Measurements from ENCODE around the gene TNFAIP8. TPM values are rescaled to one million over a fixed set of nuclear protein-coding genes. Genes with fewer than 3 reads are reported as not detected.

TNFAIP8 gene
- total RNA-seq, 2 experiments from 2014 or later = 121 to 122 TPM

- ATAC-seq (ENCODE audit: low read depth) = no peak
- Mint-ChIP-seq H3K36me3 (peaks cover 47% of the 10 kb centered on the region), H3K27ac (peak overlapping the region; percentile 91), H3K27me3 (no peaks in the 10 kb centered on the region), H3K9me3 (no peaks in the 10 kb centered on the region), H3K4me1 (peaks cover 75% of the 10 kb centered on the region), H3K4me3 (peak overlapping the region; percentile 61)
- POLR2A ChIA-PET = interaction anchor here (1.7 to 4.5 kb wide), 3 partner anchors 10 to 51 kb away, joined by 5 to 20 read pairs (median 9); no protein-coding TSS in a partner anchor
- no peak for DNase-seq
Measured at GRCh38 chr5:119366540-119366881, 10.7 kb downstream of the TNFAIP8 start.

GRCh38 chr5:119367502-119368237 is 11.9 kb downstream of the TNFAIP8 start:
- POLR2A ChIA-PET = interaction anchor here (0.6 to 4.5 kb wide), 6 partner anchors 11 to 52 kb away, joined by 3 to 20 read pairs (median 5); no protein-coding TSS in a partner anchor
- Mint-ChIP-seq H3K9me3 (no peaks in the 10 kb centered on the region), H3K36me3 (peaks cover 46% of the 10 kb centered on the region), H3K27ac (peak overlapping the region; percentile 91), H3K4me3 (peak overlapping the region; percentile 72), H3K27me3 (no peaks in the 10 kb centered on the region), H3K4me1 (peaks cover 65% of the 10 kb centered on the region)
- DNase-seq (no peak), ATAC-seq (ENCODE audit: low read depth) (peak; percentile 62)

GRCh38 chr5:119368238-119368630 is 12.4 kb downstream of the TNFAIP8 start:
- H3K4me3 Mint-ChIP-seq = peak overlapping the region; percentile 72
- peaks cover 46% of the 10 kb centered on the region for H3K36me3 Mint-ChIP-seq

GRCh38 chr5:119370486-119370885 is 14.7 kb downstream of the TNFAIP8 start:
- H3K4me3 Mint-ChIP-seq = no peak overlapping the region
- DNase-seq (no peak), ATAC-seq (ENCODE audit: low read depth) (no peak)
- POLR2A ChIA-PET = interaction anchor here (4.5 kb wide), 1 partner anchor 30 kb away, joined by 20 read pairs; no protein-coding TSS in a partner anchor
- H3K27me3 Mint-ChIP-seq = no peaks in the 10 kb centered on the region
- H3K27ac Mint-ChIP-seq = no peak overlapping the region
- peaks cover 39% of the 10 kb centered on the region for H3K36me3 Mint-ChIP-seq
- peaks cover 57% of the 10 kb centered on the region for H3K4me1 Mint-ChIP-seq
- no peaks in the 10 kb centered on the region for H3K9me3 Mint-ChIP-seq

More at GRCh38 chr5:119368238-119368630, 12.4 kb downstream of the TNFAIP8 start:
- POLR2A ChIA-PET = interaction anchor here (1.1 to 4.5 kb wide), 6 partner anchors 11 to 78 kb away, joined by 3 to 20 read pairs (median 4); no protein-coding TSS in a partner anchor
- H3K9me3 Mint-ChIP-seq = no peaks in the 10 kb centered on the region
- peak; percentile 55 for ATAC-seq (ENCODE audit: low read depth)
- no peaks in the 10 kb centered on the region for H3K27me3 Mint-ChIP-seq
- H3K4me1 Mint-ChIP-seq = peaks cover 63% of the 10 kb centered on the region
- peak overlapping the region; percentile 91 for H3K27ac Mint-ChIP-seq
- no peak for DNase-seq

GRCh38 chr5:119371146-119371545 is 15.3 kb downstream of the TNFAIP8 start:
- no peak for ATAC-seq (ENCODE audit: low read depth)
- no peak overlapping the region for H3K4me3 Mint-ChIP-seq
- H3K9me3 Mint-ChIP-seq = no peaks in the 10 kb centered on the region
- peaks cover 35% of the 10 kb centered on the region for H3K36me3 Mint-ChIP-seq
- H3K4me1 Mint-ChIP-seq = peaks cover 52% of the 10 kb centered on the region
- H3K27ac Mint-ChIP-seq = no peak overlapping the region
- H3K27me3 Mint-ChIP-seq = no peaks in the 10 kb centered on the region
- DNase-seq = no peak
- POLR2A ChIA-PET = no interaction called here

- Mint-ChIP-seq H3K27me3 (no peaks in the 10 kb centered on the region), H3K4me1 (peaks cover 51% of the 10 kb centered on the region), H3K27ac (no peak overlapping the region), H3K9me3 (no peaks in the 10 kb centered on the region), H3K4me3 (no peak overlapping the region), H3K36me3 (peaks cover 37% of the 10 kb centered on the region)
- POLR2A ChIA-PET = interaction anchor here (1.1 kb wide), 1 partner anchor 38 kb away, joined by 3 read pairs; no protein-coding TSS in a partner anchor
- DNase-seq = no peak
- no peak for ATAC-seq (ENCODE audit: low read depth)
Measured at GRCh38 chr5:119373449-119373858, 17.6 kb downstream of the TNFAIP8 start.

GRCh38 chr5:119374901-119375300 is 19.1 kb downstream of the TNFAIP8 start:
- Mint-ChIP-seq H3K4me1 (peaks cover 51% of the 10 kb centered on the region), H3K27me3 (no peaks in the 10 kb centered on the region), H3K27ac (no peak overlapping the region), H3K4me3 (no peak overlapping the region), H3K36me3 (peaks cover 37% of the 10 kb centered on the region), H3K9me3 (no peaks in the 10 kb centered on the region)
- ATAC-seq (ENCODE audit: low read depth) = no peak
- POLR2A ChIA-PET = no interaction called here
- no peak for DNase-seq

- POLR2A ChIA-PET = interaction anchor here (0.9 to 1.3 kb wide), 2 partner anchors 14 to 76 kb away, joined by 3 to 4 read pairs; no protein-coding TSS in a partner anchor
- no peak overlapping the region for H3K27ac Mint-ChIP-seq
- no peak overlapping the region for H3K4me3 Mint-ChIP-seq
- peaks cover 32% of the 10 kb centered on the region for H3K36me3 Mint-ChIP-seq
- no peaks in the 10 kb centered on the region for H3K9me3 Mint-ChIP-seq
- ATAC-seq (ENCODE audit: low read depth) (no peak), DNase-seq (no peak)
- H3K27me3 Mint-ChIP-seq = no peaks in the 10 kb centered on the region
- H3K4me1 Mint-ChIP-seq = peaks cover 58% of the 10 kb centered on the region
Measured at GRCh38 chr5:119377066-119377465, 21.2 kb downstream of the TNFAIP8 start.

- Mint-ChIP-seq H3K4me1 (peaks cover 59% of the 10 kb centered on the region), H3K36me3 (peaks cover 34% of the 10 kb centered on the region), H3K9me3 (no peaks in the 10 kb centered on the region), H3K4me3 (peak overlapping the region; percentile 56), H3K27me3 (no peaks in the 10 kb centered on the region), H3K27ac (peak overlapping the region; percentile 73)
- peak; percentile 69 for ATAC-seq (ENCODE audit: low read depth)
- POLR2A ChIA-PET = interaction anchor here (0.7 to 2.1 kb wide), 6 partner anchors 10 to 41 kb away, joined by 3 to 8 read pairs (median 4); no protein-coding TSS in a partner anchor
- DNase-seq = no peak
Measured at GRCh38 chr5:119378075-119378700, 22.4 kb downstream of the TNFAIP8 start.

- POLR2A ChIA-PET = interaction anchor here (0.7 to 2.1 kb wide), 4 partner anchors 11 to 42 kb away, joined by 3 to 8 read pairs (median 4); no protein-coding TSS in a partner anchor
- DNase-seq (no peak), ATAC-seq (ENCODE audit: low read depth) (no peak)
- Mint-ChIP-seq H3K27ac (peak overlapping the region; percentile 8), H3K4me1 (peaks cover 64% of the 10 kb centered on the region), H3K9me3 (no peaks in the 10 kb centered on the region), H3K36me3 (peaks cover 33% of the 10 kb centered on the region), H3K27me3 (no peaks in the 10 kb centered on the region), H3K4me3 (no peak overlapping the region)
Measured at GRCh38 chr5:119379096-119379495, 23.3 kb downstream of the TNFAIP8 start.

- no peak for ATAC-seq (ENCODE audit: low read depth)
- no peak overlapping the region for H3K4me3 Mint-ChIP-seq
- POLR2A ChIA-PET = interaction anchor here (0.6 kb wide), 1 partner anchor 41 kb away, joined by 5 read pairs; no protein-coding TSS in a partner anchor
Measured at GRCh38 chr5:119379942-119380547, 24.2 kb downstream of the TNFAIP8 start.

GRCh38 chr5:119382169-119382568 is 26.4 kb downstream of the TNFAIP8 start:
- Mint-ChIP-seq H3K4me3 (no peak overlapping the region), H3K36me3 (peaks cover 36% of the 10 kb centered on the region), H3K27ac (peak overlapping the region; percentile 30), H3K9me3 (no peaks in the 10 kb centered on the region), H3K27me3 (no peaks in the 10 kb centered on the region), H3K4me1 (peaks cover 69% of the 10 kb centered on the region)
- DNase-seq (no peak), ATAC-seq (ENCODE audit: low read depth) (no peak)
- POLR2A ChIA-PET = no interaction called here

More at GRCh38 chr5:119379942-119380547, 24.2 kb downstream of the TNFAIP8 start:
- Mint-ChIP-seq H3K4me1 (peaks cover 67% of the 10 kb centered on the region), H3K9me3 (no peaks in the 10 kb centered on the region), H3K36me3 (peaks cover 36% of the 10 kb centered on the region), H3K27ac (peak overlapping the region; percentile 54), H3K27me3 (no peaks in the 10 kb centered on the region)
- no peak for DNase-seq

- no peak overlapping the region for H3K4me3 Mint-ChIP-seq
- DNase-seq (no peak), ATAC-seq (ENCODE audit: low read depth) (no peak)
- H3K9me3 Mint-ChIP-seq = no peaks in the 10 kb centered on the region
- H3K4me1 Mint-ChIP-seq = peaks cover 66% of the 10 kb centered on the region
- H3K27ac Mint-ChIP-seq = no peak overlapping the region
- POLR2A ChIA-PET = no interaction called here
- H3K27me3 Mint-ChIP-seq = no peaks in the 10 kb centered on the region
- peaks cover 34% of the 10 kb centered on the region for H3K36me3 Mint-ChIP-seq
Measured at GRCh38 chr5:119383008-119383407, 27.2 kb downstream of the TNFAIP8 start.
